MCF 10A (cell line): ENCODE measurements around the gene DNAJC12. TPM values are rescaled to one million over a fixed set of nuclear protein-coding genes. Genes with fewer than 3 reads are reported as not detected.
"Not testable (repeated sequence)": the region's sequence is repeated elsewhere in the genome, so short reads cannot be mapped to it uniquely, and the experiment has no call there.

Experiments
- BruUV-seq: library from RNA; stranded (reverse); fragments of 400-500 nt; replicated peaks from 2 replicates; lab custom pipeline; 2021; lab: Mats Ljungman, UMichigan
- CTCF ChIA-PET: fragments of 300-600 bp; sonication (Branson Sonifier 250); formaldehyde crosslinking; extraction: SDS; loops from one replicate; lab custom pipeline; 2021; ENCODE audit warnings: antibody characterized with exemption, inconsistent platforms; lab: Yijun Ruan, JAX
- POLR2A ChIA-PET: fragments of 300-600, 350-650 bp; sonication (Branson Sonifier 250); formaldehyde crosslinking; extraction: SDS; loops from one replicate; lab custom pipeline; 2020; ENCODE audit warnings: antibody characterized with exemption, inconsistent platforms; lab: Yijun Ruan, JAX
- DNase-seq: peaks from one replicate; pipeline ENCODE4 v3.0.0-alpha.2; 2018; ENCODE audit not compliant: unreplicated experiment
- H3K27ac Mint-ChIP-seq: one replicate; pipeline ENCODE4 v1.8.0; 2022; ENCODE audit warnings: mild to moderate bottlenecking, low read depth, mixed read lengths; ENCODE audit not compliant: unreplicated experiment
- H3K27me3 Mint-ChIP-seq: one replicate; pipeline ENCODE4 v1.8.0; 2022; ENCODE audit warnings: mixed read lengths; ENCODE audit not compliant: insufficient read depth, unreplicated experiment
- H3K36me3 Mint-ChIP-seq: one replicate; pipeline ENCODE4 v1.8.0; 2022; ENCODE audit warnings: mild to moderate bottlenecking, moderate library complexity, mixed read lengths; ENCODE audit not compliant: insufficient read depth, unreplicated experiment
- H3K4me1 Mint-ChIP-seq: one replicate; pipeline ENCODE4 v1.8.0; 2022; ENCODE audit warnings: mixed read lengths; ENCODE audit not compliant: insufficient read depth, unreplicated experiment
- H3K4me3 Mint-ChIP-seq: one replicate; pipeline ENCODE4 v1.8.0; 2022; ENCODE audit warnings: mild to moderate bottlenecking, moderate library complexity, mixed read lengths; ENCODE audit not compliant: unreplicated experiment
- H3K9me3 Mint-ChIP-seq: one replicate; pipeline ENCODE4 v1.8.0; 2022; ENCODE audit warnings: mixed read lengths; ENCODE audit not compliant: unreplicated experiment
- intact Hi-C: fragments of 100-400 bp; cut with micrococcal nuclease; formaldehyde crosslinking; loops from 2 replicates; pipeline ENCODE4 v1.14.1; 2022
- total RNA-seq: library from RNA; stranded (reverse); gene quantifications from 2 replicates; pipeline ENCODE4 v1.2.3, GENCODE V29; 2022
- TF ChIP-seq, protein P1 (sequence below): fragments of 200-600 bp; IDR thresholded peaks from one replicate; pipeline ENCODE4 v1.8.0; 2022; ENCODE audit warnings: antibody characterized with exemption, mild to moderate bottlenecking; ENCODE audit not compliant: unreplicated experiment

DNAJC12 gene
- total RNA-seq, 1 experiment from 2014 or later, result 9.5 TPM

DNA sequence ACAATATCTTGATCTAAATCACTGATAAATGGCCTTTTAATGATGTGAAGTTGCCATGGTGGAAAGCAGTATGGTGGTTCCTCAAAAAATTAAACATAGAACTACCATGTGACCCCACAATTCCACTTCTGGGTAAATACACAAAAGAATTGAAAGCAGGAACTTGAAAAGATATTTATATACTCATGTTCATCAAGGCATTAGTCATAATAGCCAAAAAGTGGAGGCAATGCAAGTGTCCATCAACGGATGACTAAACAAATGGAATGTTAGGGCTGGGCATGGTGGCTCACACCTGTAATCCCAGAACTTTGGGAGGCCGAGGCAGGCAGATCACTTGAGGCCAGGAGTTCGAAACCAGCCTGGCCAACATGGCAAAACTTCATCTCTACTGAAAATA lies 2.0 kb upstream of the DNAJC12 start:
- intact Hi-C loops, result no loop called here
- DNase-seq, result peak; percentile 47
- no TSS peak for BruUV-seq

DNA sequence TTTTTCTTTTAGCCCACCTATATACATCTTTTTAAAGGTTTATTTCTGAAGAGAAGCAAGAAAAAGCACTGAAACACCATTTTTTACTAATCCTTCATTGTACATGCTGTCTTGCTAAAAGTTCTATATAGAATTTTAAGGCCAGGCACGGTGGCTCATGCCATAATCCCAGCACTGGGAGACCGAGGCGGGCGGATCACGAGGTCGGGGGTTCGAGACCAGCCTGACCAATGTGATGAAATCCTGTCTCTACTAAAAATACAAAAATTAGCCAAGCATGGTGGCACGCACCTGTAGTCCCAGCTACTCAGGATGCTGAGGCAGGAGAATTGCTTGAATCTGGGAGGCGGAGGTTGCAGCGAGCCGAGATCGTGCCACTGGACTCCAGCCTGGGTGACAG lies 1.5 kb upstream of the DNAJC12 start:
- intact Hi-C loops, H3K36me3 Mint-ChIP-seq, H3K9me3 Mint-ChIP-seq, H3K4me3 Mint-ChIP-seq, POLR2A ChIA-PET, DNase-seq, H3K4me1 Mint-ChIP-seq, CTCF ChIA-PET, BruUV-seq, H3K27ac Mint-ChIP-seq, H3K27me3 Mint-ChIP-seq: not testable (repeated sequence)

More for the DNA sequence above, 2.0 kb upstream of the DNAJC12 start:
- Mint-ChIP-seq H3K4me1 (peaks cover 6% of the 10 kb centered on the region), H3K9me3 (no peaks in the 10 kb centered on the region), H3K36me3 (no peaks in the 10 kb centered on the region), H3K27me3 (no peaks in the 10 kb centered on the region), H3K27ac (no peak overlapping the region), H3K4me3 (no peak overlapping the region)
- CTCF ChIA-PET, result no interaction called here
- TF ChIP-seq, protein P1, sequence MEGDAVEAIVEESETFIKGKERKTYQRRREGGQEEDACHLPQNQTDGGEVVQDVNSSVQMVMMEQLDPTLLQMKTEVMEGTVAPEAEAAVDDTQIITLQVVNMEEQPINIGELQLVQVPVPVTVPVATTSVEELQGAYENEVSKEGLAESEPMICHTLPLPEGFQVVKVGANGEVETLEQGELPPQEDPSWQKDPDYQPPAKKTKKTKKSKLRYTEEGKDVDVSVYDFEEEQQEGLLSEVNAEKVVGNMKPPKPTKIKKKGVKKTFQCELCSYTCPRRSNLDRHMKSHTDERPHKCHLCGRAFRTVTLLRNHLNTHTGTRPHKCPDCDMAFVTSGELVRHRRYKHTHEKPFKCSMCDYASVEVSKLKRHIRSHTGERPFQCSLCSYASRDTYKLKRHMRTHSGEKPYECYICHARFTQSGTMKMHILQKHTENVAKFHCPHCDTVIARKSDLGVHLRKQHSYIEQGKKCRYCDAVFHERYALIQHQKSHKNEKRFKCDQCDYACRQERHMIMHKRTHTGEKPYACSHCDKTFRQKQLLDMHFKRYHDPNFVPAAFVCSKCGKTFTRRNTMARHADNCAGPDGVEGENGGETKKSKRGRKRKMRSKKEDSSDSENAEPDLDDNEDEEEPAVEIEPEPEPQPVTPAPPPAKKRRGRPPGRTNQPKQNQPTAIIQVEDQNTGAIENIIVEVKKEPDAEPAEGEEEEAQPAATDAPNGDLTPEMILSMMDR, result no peak
- POLR2A ChIA-PET, result interaction anchor here (0.6 kb wide), 1 partner anchor 20 kb away, joined by 3 read pairs; no protein-coding TSS in a partner anchor

DNA sequence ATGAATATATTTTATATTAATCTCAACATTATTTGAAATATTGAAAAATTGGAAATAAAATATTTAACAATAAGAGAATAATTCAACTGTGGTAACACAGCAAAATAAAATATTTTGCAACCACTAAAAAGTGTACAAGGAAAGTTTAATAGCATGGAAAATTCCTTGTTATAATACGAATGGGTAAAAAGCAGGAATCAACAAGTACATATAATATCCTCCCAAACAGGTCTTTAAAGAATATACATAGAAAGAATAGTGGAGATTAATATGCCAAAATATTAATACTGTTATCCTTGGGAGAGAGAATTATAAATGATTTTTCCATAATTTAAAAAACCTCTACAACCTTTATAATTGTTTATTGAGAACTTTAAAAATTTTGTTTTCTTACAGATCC lies 1.0 kb downstream of the DNAJC12 start:
- ChIA-PET POLR2A (interaction anchor here (0.6 to 3.0 kb wide), 6 partner anchors 8 to 495 kb away, joined by 3 to 23 read pairs (median 7); partner anchors contain the start of gene HNRNPH3), CTCF (interaction anchor here (1.1 to 2.0 kb wide), 2 partner anchors 19 to 27 kb away, joined by 3 to 8 read pairs; no protein-coding TSS in a partner anchor)
- H3K4me3 Mint-ChIP-seq, result peak overlapping the region; percentile 79
- TF ChIP-seq, protein P1, result no peak
- BruUV-seq, result no TSS peak
- DNase-seq, result no peak
- H3K9me3 Mint-ChIP-seq, result no peaks in the 10 kb centered on the region
- peaks cover 6% of the 10 kb centered on the region for H3K4me1 Mint-ChIP-seq
- H3K27me3 Mint-ChIP-seq, result no peaks in the 10 kb centered on the region
- peaks cover 6% of the 10 kb centered on the region for H3K36me3 Mint-ChIP-seq
- H3K27ac Mint-ChIP-seq, result no peak overlapping the region
- intact Hi-C loops, result loop anchor here (2.0 kb wide), 1 partner anchor 46 kb away; no protein-coding TSS in a partner anchor

DNA sequence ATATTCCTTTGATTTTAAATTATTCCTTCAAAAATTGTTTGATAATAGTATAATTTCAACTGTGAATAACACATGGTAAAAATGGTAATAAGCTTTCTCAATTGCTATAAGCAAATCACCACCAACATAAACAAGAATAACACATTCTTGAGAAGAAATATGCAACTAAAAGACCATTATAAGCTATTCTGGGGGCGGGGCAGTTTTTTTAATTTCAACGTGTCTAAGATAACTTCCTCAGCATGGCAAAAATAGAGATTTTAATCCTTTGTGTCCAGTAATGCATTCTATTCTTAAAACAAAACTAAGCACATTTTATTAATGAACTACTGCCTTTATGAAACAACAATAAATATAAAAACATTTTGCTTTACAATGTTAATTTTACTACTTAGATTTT lies 1.5 kb downstream of the DNAJC12 start:
- TF ChIP-seq, protein P1, result no peak
- ChIA-PET CTCF (interaction anchor here (0.6 to 1.1 kb wide), 2 partner anchors 28 to 49 kb away, joined by 3 read pairs; no protein-coding TSS in a partner anchor), POLR2A (interaction anchor here (0.6 to 3.0 kb wide), 3 partner anchors 9 to 19 kb away, joined by 3 to 23 read pairs (median 7); no protein-coding TSS in a partner anchor)
- intact Hi-C loops, result loop anchor here (2.0 kb wide), 1 partner anchor 46 kb away; no protein-coding TSS in a partner anchor
- peaks cover 6% of the 10 kb centered on the region for H3K4me1 Mint-ChIP-seq
- DNase-seq, result no peak
- H3K36me3 Mint-ChIP-seq, result peaks cover 11% of the 10 kb centered on the region
- no peaks in the 10 kb centered on the region for H3K9me3 Mint-ChIP-seq
- no TSS peak for BruUV-seq
- H3K27me3 Mint-ChIP-seq, result no peaks in the 10 kb centered on the region
- H3K4me3 Mint-ChIP-seq, result peak overlapping the region; percentile 64
- no peak overlapping the region for H3K27ac Mint-ChIP-seq

DNA sequence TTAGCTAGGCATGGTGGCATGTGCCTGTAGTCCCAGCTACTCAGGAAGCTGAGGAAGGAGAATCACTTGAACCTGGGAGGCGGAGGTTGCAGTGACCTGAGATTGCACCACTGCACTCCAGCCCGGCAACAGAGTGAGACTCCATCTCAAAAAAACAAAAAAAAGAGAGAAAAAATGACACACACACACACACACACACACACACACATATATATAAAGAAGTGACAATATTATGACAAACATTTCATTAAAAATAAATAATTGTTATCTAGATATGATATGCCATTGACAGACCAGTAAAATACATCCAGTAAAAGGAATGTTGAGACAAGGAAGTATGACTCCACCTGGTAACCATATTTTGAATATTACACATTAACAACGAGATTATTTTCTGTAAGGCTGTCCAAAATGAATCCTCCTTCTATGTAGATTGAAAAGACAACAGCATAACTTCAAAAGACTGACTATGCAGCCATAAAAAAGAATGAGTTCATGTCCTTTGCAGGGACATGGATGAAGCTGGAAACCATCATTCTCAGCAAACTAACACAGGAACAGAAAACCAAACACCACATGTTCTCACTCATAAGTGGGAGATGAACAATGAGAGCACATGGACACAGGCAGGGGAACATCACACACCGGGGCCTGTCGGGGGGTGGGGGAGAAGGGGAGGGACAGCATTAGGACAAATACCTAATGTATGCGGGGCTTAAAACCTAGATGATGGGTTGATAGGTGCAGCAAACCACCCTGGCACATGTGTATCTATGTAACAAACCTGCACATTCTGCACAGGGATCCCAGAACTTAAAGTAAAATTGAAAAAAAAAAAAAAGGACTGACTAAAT lies 2.2 kb downstream of the DNAJC12 start:
- ChIA-PET POLR2A (interaction anchor here (0.6 to 3.0 kb wide), 2 partner anchors 14 kb away, joined by 3 to 23 read pairs; no protein-coding TSS in a partner anchor), CTCF (interaction anchor here (0.6 kb wide), 1 partner anchor 50 kb away, joined by 3 read pairs; no protein-coding TSS in a partner anchor)
- Mint-ChIP-seq H3K4me3 (peak overlapping the region; percentile 64), H3K36me3 (peaks cover 11% of the 10 kb centered on the region)
- intact Hi-C loops, result loop anchor here (2.0 kb wide), 1 partner anchor 45 kb away; no protein-coding TSS in a partner anchor
- not testable (repeated sequence) for H3K27ac Mint-ChIP-seq, H3K9me3 Mint-ChIP-seq, H3K27me3 Mint-ChIP-seq, BruUV-seq, H3K4me1 Mint-ChIP-seq, DNase-seq
